Effector memory CD4-positive, alpha-beta T cell (primary cell): ENCODE results near the gene CBX4.

Source experiments
- DNase-seq, 3 donors: peaks; one replicate each; pipeline ENCODE4 v3.0.0-alpha.2; 2020
- H3K27ac ChIP-seq: 2 replicates; pipeline ENCODE4 v1.7.0; 2013; ENCODE audit warnings: mild to moderate bottlenecking, low read length, moderate library complexity; ENCODE audit not compliant: insufficient read depth, poor library complexity, severe bottlenecking
- H3K27me3 ChIP-seq: replicated peaks from 2 replicates; pipeline ENCODE4 v1.7.0; 2013; ENCODE audit warnings: mild to moderate bottlenecking, low read length; ENCODE audit not compliant: insufficient read depth, control insufficient read depth, poor library complexity, severe bottlenecking
- H3K36me3 ChIP-seq: 2 replicates; pipeline ENCODE4 v1.7.0; 2013; ENCODE audit warnings: mild to moderate bottlenecking, low read length, moderate library complexity; ENCODE audit not compliant: control insufficient read depth, insufficient read depth
- H3K4me1 ChIP-seq: 2 replicates; pipeline ENCODE4 v1.7.0; 2013; ENCODE audit warnings: low read length, mild to moderate bottlenecking; ENCODE audit not compliant: control insufficient read depth, insufficient read depth, poor library complexity, severe bottlenecking
- H3K4me3 ChIP-seq: 2 replicates; pipeline ENCODE4 v1.7.0; 2013; ENCODE audit warnings: low read length, low read depth, mild to moderate bottlenecking; ENCODE audit not compliant: insufficient read depth, poor library complexity, severe bottlenecking
- H3K9me3 ChIP-seq: 2 replicates; pipeline ENCODE4 v1.7.0; 2013; ENCODE audit warnings: mild to moderate bottlenecking, low read length, moderate library complexity; ENCODE audit not compliant: control insufficient read depth

Gene CBX4

DNA sequence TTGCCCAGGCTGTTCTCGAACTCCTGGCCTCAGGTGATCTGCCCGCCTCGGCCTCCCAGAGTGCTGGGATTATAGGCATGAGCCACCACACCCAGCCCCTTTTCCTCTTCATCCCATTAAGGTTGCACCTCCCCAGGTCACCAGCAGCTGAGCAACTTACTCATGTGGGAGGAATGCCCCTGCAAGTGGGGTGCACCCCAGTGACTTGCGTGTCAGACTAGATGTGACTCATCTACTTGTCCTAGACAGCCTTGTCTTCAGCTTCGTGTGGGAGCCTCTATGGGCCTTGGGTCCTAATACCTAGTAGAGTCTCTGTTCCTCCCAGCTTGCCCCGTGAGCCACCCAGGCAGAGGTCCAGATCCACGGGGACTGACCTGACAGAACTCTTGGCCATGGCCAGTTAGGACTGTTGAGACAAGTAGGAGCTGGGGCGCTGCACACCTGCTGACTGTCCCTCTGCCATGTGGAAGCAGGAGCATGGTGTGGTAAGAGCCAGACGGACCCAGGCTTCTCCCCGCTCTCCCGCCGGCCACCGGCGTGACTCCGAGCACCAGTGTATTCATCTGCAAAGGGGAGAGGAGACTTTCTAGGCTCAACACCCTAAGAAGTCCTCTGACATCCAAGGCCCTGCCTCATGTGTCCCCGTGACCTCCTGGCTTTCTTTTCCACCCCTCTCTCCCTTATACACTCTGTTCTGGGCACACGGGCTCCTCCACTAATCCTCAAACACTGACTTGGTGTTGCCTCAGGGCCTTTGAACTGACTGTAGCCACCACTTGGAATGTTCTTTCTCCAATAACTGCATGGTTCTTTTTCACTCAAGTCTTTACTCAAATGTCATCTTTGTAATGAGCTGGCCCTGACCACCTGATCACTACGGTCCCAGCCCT is 11.6 kb upstream of the CBX4 start:
- H3K27ac ChIP-seq, result no peak overlapping the region

DNA sequence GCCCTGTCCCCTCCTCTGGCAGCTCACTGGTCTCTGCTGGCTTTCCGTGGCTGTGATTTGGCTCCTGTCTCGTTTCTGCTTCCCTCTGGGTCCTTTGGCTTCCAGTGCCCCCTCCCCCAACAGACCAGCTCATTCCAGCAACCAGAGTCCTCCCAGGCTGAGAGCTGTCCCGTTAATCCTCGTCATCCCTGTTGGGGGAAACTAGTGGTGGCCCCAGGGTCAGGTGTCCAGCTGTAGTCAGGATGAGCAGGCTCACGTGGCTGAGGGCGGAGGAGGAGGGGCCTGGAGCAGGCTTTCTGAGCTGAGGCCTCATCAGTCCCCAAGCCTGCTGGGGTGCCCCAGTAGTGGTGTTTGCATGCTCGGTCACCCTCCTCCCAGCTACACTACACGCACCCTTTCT is 10.7 kb upstream of the CBX4 start:
- no peaks in the 10 kb centered on the region for H3K9me3 ChIP-seq
- no peak for DNase-seq
- H3K4me1 ChIP-seq, result peaks cover 3% of the 10 kb centered on the region
- H3K27me3 ChIP-seq, result no peaks in the 10 kb centered on the region
- no peak overlapping the region for H3K4me3 ChIP-seq
- no peak overlapping the region for H3K27ac ChIP-seq
- no peaks in the 10 kb centered on the region for H3K36me3 ChIP-seq

More for the DNA sequence above, 11.6 kb upstream of the CBX4 start:
- Histone ChIP-seq H3K4me1 (no peaks in the 10 kb centered on the region), H3K9me3 (no peaks in the 10 kb centered on the region), H3K4me3 (no peak overlapping the region), H3K27me3 (no peaks in the 10 kb centered on the region), H3K36me3 (no peaks in the 10 kb centered on the region)
- DNase-seq, result no peak

DNA sequence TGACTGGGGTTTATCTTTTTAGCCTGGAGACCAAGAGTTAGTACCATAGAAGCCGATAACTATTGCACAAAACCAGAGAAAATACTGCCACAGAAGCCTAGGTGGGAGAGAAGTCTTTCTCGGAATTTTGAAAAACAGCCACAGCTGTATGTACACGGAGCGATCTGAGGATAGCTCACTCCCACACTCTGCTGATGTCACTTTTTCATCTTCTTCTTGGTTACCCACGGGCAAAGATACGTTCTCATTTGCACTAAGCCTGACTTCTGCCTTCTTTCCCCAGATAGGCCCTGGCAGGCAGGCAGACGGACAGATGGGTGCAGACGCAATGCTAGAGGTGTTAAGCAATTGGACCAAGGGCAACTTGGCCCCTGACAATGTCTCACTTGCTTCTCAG is 9.1 kb upstream of the CBX4 start:
- peaks cover 19% of the 10 kb centered on the region for H3K4me1 ChIP-seq
- no peak overlapping the region for H3K27ac ChIP-seq
- no peak for DNase-seq
- peaks cover 7% of the 10 kb centered on the region for H3K27me3 ChIP-seq
- H3K36me3 ChIP-seq, result no peaks in the 10 kb centered on the region
- H3K4me3 ChIP-seq, result no peak overlapping the region
- H3K9me3 ChIP-seq, result no peaks in the 10 kb centered on the region

DNA sequence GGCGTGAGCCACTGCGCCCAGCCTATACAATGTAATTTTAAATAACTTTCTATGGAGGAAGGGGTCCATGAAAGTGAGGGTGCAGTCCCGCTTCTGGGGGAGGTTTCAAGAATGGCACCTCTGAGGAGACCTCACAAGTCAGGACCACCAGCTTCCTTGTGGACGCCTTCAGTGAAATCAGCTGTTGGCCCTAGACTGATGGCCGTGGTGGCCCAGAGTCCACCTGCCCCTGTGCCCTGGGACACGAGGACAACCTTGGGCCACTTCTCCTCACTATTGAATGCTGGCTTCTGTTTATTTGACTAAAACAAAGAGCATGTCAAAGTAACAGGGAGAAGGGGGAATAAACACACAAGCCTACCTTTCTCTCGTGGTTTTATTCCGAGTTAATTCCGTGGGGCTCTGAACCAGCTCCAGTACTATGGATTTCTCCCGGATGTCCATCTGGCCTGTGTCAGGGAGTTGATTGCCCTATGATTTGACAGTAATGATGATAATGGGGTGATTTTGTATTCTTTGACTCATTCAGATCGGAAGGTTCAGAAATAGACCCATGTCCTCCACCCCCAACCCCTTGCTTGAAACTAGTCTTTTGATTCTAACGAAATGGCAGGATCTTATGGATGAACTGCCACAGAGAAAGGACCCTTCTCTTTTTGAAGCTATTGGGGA is 8.6 kb upstream of the CBX4 start:
- Histone ChIP-seq H3K9me3 (no peaks in the 10 kb centered on the region), H3K36me3 (no peaks in the 10 kb centered on the region), H3K27ac (no peak overlapping the region), H3K4me3 (no peak overlapping the region), H3K4me1 (peaks cover 24% of the 10 kb centered on the region), H3K27me3 (peaks cover 12% of the 10 kb centered on the region)
- no peak for DNase-seq

DNA sequence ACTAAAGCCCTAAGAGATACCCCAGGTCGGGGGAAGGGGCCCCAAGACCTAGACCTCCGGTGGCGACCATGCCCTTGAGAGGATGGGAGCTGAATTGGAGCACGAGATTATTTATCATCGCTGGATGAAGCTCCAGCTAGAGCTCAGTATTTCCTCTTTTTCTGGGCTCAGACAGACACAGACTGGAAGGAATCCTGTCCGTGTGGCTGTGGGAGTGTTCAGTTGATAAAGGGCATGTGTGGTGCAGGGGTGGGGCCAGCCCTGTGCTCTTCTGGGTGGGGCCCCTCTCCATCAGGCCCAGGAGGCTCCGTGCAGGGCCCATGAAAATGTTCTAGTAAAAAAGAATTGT is 6.3 kb upstream of the CBX4 start:
- Histone ChIP-seq H3K36me3 (no peaks in the 10 kb centered on the region), H3K4me3 (no peak overlapping the region), H3K9me3 (no peaks in the 10 kb centered on the region), H3K27ac (no peak overlapping the region), H3K27me3 (peaks cover 34% of the 10 kb centered on the region), H3K4me1 (peaks cover 47% of the 10 kb centered on the region)
- DNase-seq, result no peak

DNA sequence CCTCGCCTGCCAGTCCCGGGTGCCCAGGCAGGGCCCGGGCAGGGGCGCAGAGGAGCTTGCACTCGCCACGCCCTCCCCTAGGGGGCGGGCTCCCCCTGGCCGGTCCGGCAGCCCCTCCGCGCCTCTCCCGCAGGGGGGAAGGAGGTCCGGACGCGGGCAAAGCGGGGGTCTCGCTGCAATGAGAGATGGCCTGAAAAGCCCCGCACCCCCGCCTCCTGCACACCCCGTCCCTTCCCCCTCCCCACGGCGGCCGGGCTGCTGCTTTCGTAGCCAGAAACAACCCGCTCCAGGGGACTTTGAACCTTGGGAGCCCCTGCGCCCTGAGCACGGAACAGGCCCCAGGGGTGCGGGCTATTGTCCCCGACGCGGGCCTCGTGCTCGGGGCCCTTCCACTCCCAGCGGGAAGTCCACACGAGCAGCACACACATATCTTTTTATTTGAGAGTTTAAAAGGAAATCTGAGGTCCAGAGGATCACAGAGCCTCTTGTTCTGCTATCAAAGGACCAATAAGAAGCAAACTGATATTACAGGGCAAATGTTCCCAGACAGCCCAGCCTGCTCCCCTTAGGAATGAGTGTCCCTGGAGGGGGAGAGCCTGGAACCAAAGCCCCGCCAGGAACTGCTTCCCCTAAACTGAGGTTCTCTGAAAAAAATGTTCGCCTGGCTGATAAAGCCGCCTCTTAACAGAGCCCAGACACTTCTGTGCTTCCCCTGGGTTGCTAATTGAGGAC is 5.8 kb upstream of the CBX4 start:
- H3K9me3 ChIP-seq, result no peaks in the 10 kb centered on the region
- no peak overlapping the region for H3K27ac ChIP-seq
- H3K4me1 ChIP-seq, result peaks cover 52% of the 10 kb centered on the region
- H3K36me3 ChIP-seq, result no peaks in the 10 kb centered on the region
- H3K4me3 ChIP-seq, result peak overlapping the region; percentile 43
- no peak for DNase-seq
- H3K27me3 ChIP-seq, result peaks cover 39% of the 10 kb centered on the region

DNA sequence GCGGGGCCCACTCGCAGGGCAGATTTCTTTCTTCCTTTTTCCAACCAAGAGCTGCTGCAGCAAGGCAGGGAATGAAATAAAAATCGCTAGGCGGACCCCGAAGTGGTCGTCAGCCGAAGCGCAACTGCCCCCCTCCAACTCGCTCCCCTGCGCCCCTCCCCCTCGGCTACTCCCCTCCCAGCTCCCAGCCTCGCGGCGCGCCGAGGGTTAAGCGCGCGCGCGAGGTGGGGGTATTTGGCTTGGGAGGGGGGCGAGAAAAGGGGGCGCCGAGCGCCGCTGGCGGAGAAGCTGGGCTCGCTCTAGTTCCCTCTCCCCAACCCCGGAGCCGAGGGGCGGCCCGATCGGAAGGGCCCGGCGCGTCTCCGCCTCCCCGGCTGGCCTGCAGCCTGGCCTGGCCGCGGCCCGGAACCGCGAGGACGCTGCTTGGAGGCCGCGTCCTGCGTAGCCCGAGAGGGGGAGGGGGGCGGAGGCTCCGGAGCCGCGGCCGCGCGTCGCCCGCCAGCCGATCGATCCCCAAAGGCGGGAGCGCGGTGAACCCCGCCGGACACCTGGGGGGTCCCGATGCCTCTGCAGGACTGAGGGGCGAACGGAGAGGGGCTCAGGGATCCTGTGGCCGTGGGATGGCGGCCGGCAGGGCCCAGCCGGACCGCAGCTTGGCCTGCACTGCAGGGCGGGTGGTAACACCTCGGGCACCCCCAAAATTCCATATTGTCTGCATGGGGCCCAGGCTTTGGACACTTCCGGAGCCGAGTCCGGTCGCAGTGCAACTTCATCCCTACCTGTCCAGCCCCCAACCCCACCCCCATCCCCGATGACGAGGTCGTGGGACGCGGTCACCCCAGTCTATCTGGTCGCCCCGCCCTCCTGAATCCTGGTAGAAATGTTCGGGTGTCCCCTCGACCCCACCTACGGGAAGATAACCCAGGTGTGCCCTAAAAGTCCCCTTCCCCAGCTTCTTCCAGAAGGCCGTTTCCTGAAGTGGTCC is 4.9 kb upstream of the CBX4 start:
- DNase-seq, result no peak
- peaks cover 44% of the 10 kb centered on the region for H3K27me3 ChIP-seq
- no peaks in the 10 kb centered on the region for H3K36me3 ChIP-seq
- no peaks in the 10 kb centered on the region for H3K9me3 ChIP-seq
- no peak overlapping the region for H3K27ac ChIP-seq
- peaks cover 58% of the 10 kb centered on the region for H3K4me1 ChIP-seq
- H3K4me3 ChIP-seq, result peak overlapping the region; percentile 43

DNA sequence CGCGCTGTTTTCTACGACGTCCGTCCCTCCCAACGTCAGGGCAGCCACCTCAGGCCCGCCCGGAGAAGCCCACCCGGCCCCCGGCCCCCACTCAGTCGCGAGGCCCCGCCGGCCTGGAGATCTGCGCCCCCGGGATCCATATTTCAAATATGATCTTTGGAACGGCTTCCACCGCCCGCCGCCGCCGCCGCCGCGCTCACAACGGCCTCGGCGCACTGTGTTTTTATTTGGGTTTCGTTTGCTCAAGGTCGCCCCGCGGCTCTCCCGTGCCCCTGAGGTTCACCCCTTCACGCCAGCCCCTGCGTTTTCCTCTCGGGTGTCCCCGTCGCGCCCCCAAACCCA is 4.2 kb upstream of the CBX4 start:
- Histone ChIP-seq H3K36me3 (no peaks in the 10 kb centered on the region), H3K4me1 (peaks cover 58% of the 10 kb centered on the region), H3K9me3 (no peaks in the 10 kb centered on the region), H3K27ac (no peak overlapping the region), H3K27me3 (peaks cover 44% of the 10 kb centered on the region), H3K4me3 (peak overlapping the region; percentile 43)
- no peak for DNase-seq

DNA sequence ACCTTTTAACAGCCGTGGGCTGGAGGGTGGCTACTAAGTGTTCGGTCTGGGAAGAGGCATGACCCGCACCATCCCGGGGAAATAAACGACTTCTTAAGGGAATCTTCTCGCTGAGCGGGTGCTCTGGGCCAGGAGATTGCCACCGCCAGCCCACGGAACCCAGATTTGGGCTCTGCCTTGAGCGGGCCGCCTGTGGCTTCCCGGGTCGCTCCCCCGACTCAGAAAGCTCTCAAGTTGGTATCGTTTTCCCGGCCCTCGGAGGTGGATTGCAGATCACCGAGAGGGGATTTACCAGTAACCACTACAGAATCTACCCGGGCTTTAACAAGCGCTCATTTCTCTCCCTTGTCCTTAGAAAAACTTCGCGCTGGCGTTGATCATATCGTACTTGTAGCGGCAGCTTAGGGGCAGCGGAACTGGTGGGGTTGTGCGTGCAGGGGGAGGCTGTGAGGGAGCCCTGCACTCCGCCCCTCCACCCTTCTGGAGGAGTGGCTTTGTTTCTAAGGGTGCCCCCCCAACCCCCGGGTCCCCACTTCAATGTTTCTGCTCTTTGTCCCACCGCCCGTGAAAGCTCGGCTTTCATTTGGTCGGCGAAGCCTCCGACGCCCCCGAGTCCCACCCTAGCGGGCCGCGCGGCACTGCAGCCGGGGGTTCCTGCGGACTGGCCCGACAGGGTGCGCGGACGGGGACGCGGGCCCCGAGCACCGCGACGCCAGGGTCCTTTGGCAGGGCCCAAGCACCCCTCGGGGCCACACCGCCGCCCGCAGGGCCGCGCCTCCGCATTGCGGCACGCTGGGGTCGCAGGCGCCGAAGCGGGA is 3.6 kb upstream of the CBX4 start:
- Histone ChIP-seq H3K4me1 (peaks cover 58% of the 10 kb centered on the region), H3K27me3 (peaks cover 44% of the 10 kb centered on the region), H3K36me3 (no peaks in the 10 kb centered on the region), H3K27ac (no peak overlapping the region), H3K9me3 (no peaks in the 10 kb centered on the region), H3K4me3 (peak overlapping the region; percentile 43)
- DNase-seq, result no peak
